Left lung (tissue), 10 donors: Measurements from ENCODE around the gene MAPT. TPM values are rescaled to one million over a fixed set of nuclear protein-coding genes. Genes with fewer than 3 reads are reported as not detected.

ENCODE experiments used
- ATAC-seq: fragments of 200-7000 bp; cut with Tn5 transposase; one replicate; pipeline ENCODE4 v1.9.1; 2020; ENCODE audit warnings: moderate library complexity
- DNase-seq, 4 donors: peaks; one replicate each; pipeline ENCODE4 v3.0.0-alpha.2; 2013 to 2020
- H3K27ac ChIP-seq, 2 donors: fragments of 200-600 bp; sonication (generic) in 1 of 2; one replicate each; pipeline versions ENCODE4 v1.5.0 to v1.8.0; 2020 to 2021
- H3K27me3 ChIP-seq, 2 donors: fragments of 200-600 bp; sonication (generic) in 1 of 2; one replicate each; pipeline versions ENCODE4 v1.5.0 to v1.8.0; 2020 to 2021
- H3K36me3 ChIP-seq, 2 donors: fragments of 200-600 bp; sonication (generic) in 1 of 2; one replicate each; pipeline versions ENCODE4 v1.5.0 to v1.8.0; 2020 to 2021
- H3K4me1 ChIP-seq, 2 donors: fragments of 200-600 bp; one replicate each; pipeline ENCODE4 v1.8.0; 2021
- H3K4me3 ChIP-seq, 2 donors: fragments of 200-600 bp; sonication (generic) in 1 of 2; one replicate each; pipeline versions ENCODE4 v1.5.0 to v1.8.0; 2020 to 2021; ENCODE audit warnings: mild to moderate bottlenecking in 1 of 2
- H3K9me3 ChIP-seq, 2 donors: fragments of 200-600 bp; sonication (generic) in 1 of 2; one replicate each; pipeline versions ENCODE4 v1.5.0 to v1.8.0; 2020 to 2021
- CTCF ChIP-seq, 2 donors: fragments of 200-600 bp; sonication (generic) in 1 of 2; IDR thresholded peaks; one replicate each; pipeline versions ENCODE4 v1.5.0 to v1.8.0; 2021; ENCODE audit warnings: antibody characterized with exemption in 2 of 2
- intact Hi-C, 2 donors: fragments of 100-400 bp; cut with DNase I; formaldehyde crosslinking; loops; one replicate each; pipeline versions ENCODE4 v1.11.2 to v1.14.2; 2022
- polyA plus RNA-seq, 6 donors: library from polyadenylated mRNA; unstranded; fragments of 120-200 nt; gene quantifications; one replicate each; pipeline ENCODE4 v1.2.1, GENCODE V29; 2013; ENCODE audit not compliant: insufficient read length in 6 of 6
- total RNA-seq, 2 donors: library from RNA; stranded (reverse); fragmentation: NEBNext Ultra II Directional; extraction: Animal tissue kit (Norgen Biotek cat#: 25700); gene quantifications; one replicate each; pipeline ENCODE4 v1.2.1, GENCODE V29; 2021
- donor health status: DM: no; HTN: yes; CAD: no.
- donor health status: DM: no; HTN: no; CAD: no.

The MAPT gene
- total and polyA plus RNA-seq, 8 donors: 0.99 to 7.7 (median 5.5) TPM

DNA sequence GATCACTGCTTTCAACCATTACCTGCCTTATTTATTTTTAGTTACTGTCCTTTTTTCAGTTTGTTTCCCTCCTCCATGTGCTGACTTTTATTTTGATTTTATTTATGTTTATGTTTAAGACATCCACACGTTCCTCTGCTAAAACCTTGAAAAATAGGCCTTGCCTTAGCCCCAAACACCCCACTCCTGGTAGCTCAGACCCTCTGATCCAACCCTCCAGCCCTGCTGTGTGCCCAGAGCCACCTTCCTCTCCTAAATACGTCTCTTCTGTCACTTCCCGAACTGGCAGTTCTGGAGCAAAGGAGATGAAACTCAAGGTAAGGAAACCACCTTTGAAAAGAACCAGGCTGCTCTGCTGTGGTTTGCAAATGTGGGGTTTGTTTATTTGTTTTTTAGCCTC is 95.4 kb downstream of the MAPT start:
- intact Hi-C loops: no loop called here
- H3K4me1 ChIP-seq: no peaks in the 10 kb centered on the region
- no peaks in the 10 kb centered on the region for H3K9me3 ChIP-seq
- ATAC-seq (no peak), DNase-seq (no peak)
- TF ChIP-seq CTCF (IDR thresholded peaks at IDR 0.05): no peak
- no peak overlapping the region for H3K27ac ChIP-seq
- no peaks in the 10 kb centered on the region for H3K27me3 ChIP-seq
- no peak overlapping the region for H3K4me3 ChIP-seq
- no peaks in the 10 kb centered on the region for H3K36me3 ChIP-seq

DNA sequence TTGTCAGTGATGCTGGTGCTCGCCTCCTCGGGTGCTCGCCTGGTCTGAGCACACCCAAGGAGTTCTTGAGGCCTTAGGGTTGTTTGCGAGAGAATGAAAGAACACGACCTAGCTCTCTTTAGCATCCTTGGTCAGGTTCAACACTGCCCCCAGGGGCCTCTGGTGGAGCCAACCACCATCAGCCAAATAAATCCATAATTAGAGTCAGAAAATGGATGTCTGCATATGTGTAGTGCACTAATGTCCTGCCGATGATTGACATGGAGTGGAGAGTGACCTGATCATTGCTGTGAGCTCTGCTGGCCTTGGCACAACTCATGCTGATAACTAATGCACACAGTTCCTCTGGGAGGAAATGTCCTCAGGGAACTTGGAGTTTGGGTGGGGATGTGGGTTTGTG is 96.5 kb downstream of the MAPT start:
- no peak for DNase-seq
- no peak for ATAC-seq
- no peak for TF ChIP-seq CTCF (IDR thresholded peaks at IDR 0.05)
- no peak overlapping the region for H3K4me3 ChIP-seq
- no peaks in the 10 kb centered on the region for H3K4me1 ChIP-seq
- H3K9me3 ChIP-seq: no peaks in the 10 kb centered on the region
- no peak overlapping the region for H3K27ac ChIP-seq
- intact Hi-C loops: no loop called here
- H3K27me3 ChIP-seq: no peaks in the 10 kb centered on the region
- no peaks in the 10 kb centered on the region for H3K36me3 ChIP-seq

GRCh38 chr17:45991341-45991740 is 97.0 kb downstream of the MAPT start:
- Histone ChIP-seq H3K4me1 (no peaks in the 10 kb centered on the region), H3K9me3 (no peaks in the 10 kb centered on the region), H3K4me3 (no peak overlapping the region), H3K27ac (no peak overlapping the region), H3K36me3 (no peaks in the 10 kb centered on the region), H3K27me3 (no peaks in the 10 kb centered on the region)
- no peak for ATAC-seq
- no peak for TF ChIP-seq CTCF (IDR thresholded peaks at IDR 0.05)
- DNase-seq: no peak
- intact Hi-C loops: no loop called here

GRCh38 chr17:45992175-45992574 is 97.8 kb downstream of the MAPT start:
- H3K9me3 ChIP-seq: no peaks in the 10 kb centered on the region
- no peaks in the 10 kb centered on the region for H3K27me3 ChIP-seq
- no peak for TF ChIP-seq CTCF (IDR thresholded peaks at IDR 0.05)
- intact Hi-C loops: no loop called here
- H3K27ac ChIP-seq: no peak overlapping the region
- no peaks in the 10 kb centered on the region for H3K4me1 ChIP-seq
- no peaks in the 10 kb centered on the region for H3K36me3 ChIP-seq
- H3K4me3 ChIP-seq: no peak overlapping the region
- DNase-seq: no peak
- ATAC-seq: no peak

GRCh38 chr17:45992904-45993303 is 98.5 kb downstream of the MAPT start:
- no peak overlapping the region for H3K4me3 ChIP-seq
- DNase-seq (no peak), ATAC-seq (no peak)
- H3K4me1 ChIP-seq: no peaks in the 10 kb centered on the region
- intact Hi-C loops: no loop called here
- no peak for TF ChIP-seq CTCF (IDR thresholded peaks at IDR 0.05)
- H3K9me3 ChIP-seq: no peaks in the 10 kb centered on the region
- H3K27ac ChIP-seq: no peak overlapping the region
- H3K36me3 ChIP-seq: no peaks in the 10 kb centered on the region
- no peaks in the 10 kb centered on the region for H3K27me3 ChIP-seq
